Caco-2 (cell line): Measurements from ENCODE around the gene SH2D6. TPM values are rescaled to one million over a fixed set of nuclear protein-coding genes. Genes with fewer than 3 reads are reported as not detected.

Experiments
- BruUV-seq: library from RNA; stranded (reverse); fragments of 400-500 nt; replicated peaks from 2 replicates; lab custom pipeline; 2021; lab: Mats Ljungman, UMichigan
- CTCF ChIA-PET: fragments of 300-600 bp; sonication (Branson Sonifier 250); formaldehyde crosslinking; loops from one replicate; lab custom pipeline; 2022; ENCODE audit warnings: antibody characterized with exemption; lab: Charles Lee
- POLR2A ChIA-PET: fragments of 300-600 bp; sonication (Branson Sonifier 250); formaldehyde crosslinking; loops from one replicate; lab custom pipeline; 2022; ENCODE audit warnings: antibody characterized with exemption; lab: Charles Lee
- DNase-seq, 2 experiments: peaks; one replicate each; pipeline versions ENCODE4 v3.0.0 to v3.0.0-alpha.2; 2020 to 2022
- H3K27me3 ChIP-seq: replicated peaks from 2 replicates; pipeline ENCODE4 v1.6.0; 2011; ENCODE audit warnings: low read length; ENCODE audit not compliant: control insufficient read depth, insufficient read depth
- H3K36me3 ChIP-seq: 2 replicates; pipeline ENCODE4 v1.5.1; 2011; ENCODE audit warnings: low read length; ENCODE audit not compliant: control insufficient read depth, insufficient read depth
- H3K4me1 ChIP-seq: fragments of 250-450 bp; sonication (Bioruptor Pico); 2 replicates; pipeline ENCODE4 v1.5.1; 2020; ENCODE audit warnings: mild to moderate bottlenecking
- H3K4me3 ChIP-seq: 2 replicates; pipeline ENCODE4 v1.5.1; 2011; ENCODE audit warnings: low read depth, mild to moderate bottlenecking, control low read depth, low read length
- H3K9me3 ChIP-seq: fragments of 250-450 bp; sonication (Bioruptor Pico); 2 replicates; pipeline ENCODE4 v1.5.1; 2020; ENCODE audit warnings: mild to moderate bottlenecking, moderate library complexity
- H3K27ac Mint-ChIP-seq: one replicate; pipeline ENCODE4 v1.8.0; 2022; ENCODE audit warnings: mixed read lengths; ENCODE audit not compliant: unreplicated experiment
- H3K27me3 Mint-ChIP-seq: one replicate; pipeline ENCODE4 v1.8.0; 2022; ENCODE audit warnings: mixed read lengths; ENCODE audit not compliant: insufficient read depth, unreplicated experiment
- H3K36me3 Mint-ChIP-seq: one replicate; pipeline ENCODE4 v1.8.0; 2022; ENCODE audit warnings: mild to moderate bottlenecking, mixed read lengths; ENCODE audit not compliant: insufficient read depth, unreplicated experiment
- H3K4me1 Mint-ChIP-seq: one replicate; pipeline ENCODE4 v1.8.0; 2022; ENCODE audit warnings: low read depth, mixed read lengths; ENCODE audit not compliant: unreplicated experiment
- H3K4me3 Mint-ChIP-seq: one replicate; pipeline ENCODE4 v1.8.0; 2022; ENCODE audit warnings: mild to moderate bottlenecking, moderate library complexity, mixed read lengths; ENCODE audit not compliant: unreplicated experiment
- H3K9me3 Mint-ChIP-seq: one replicate; pipeline ENCODE4 v1.8.0; 2022; ENCODE audit warnings: mixed read lengths; ENCODE audit not compliant: unreplicated experiment
- intact Hi-C: fragments of 100-400 bp; cut with micrococcal nuclease; formaldehyde crosslinking; loops from one replicate; pipeline ENCODE4 v1.10.0; 2022; ENCODE audit not compliant: unreplicated experiment
- total RNA-seq: library from RNA; stranded (reverse); gene quantifications from 2 replicates; pipeline ENCODE4 v1.2.3, GENCODE V29; 2022
- TF ChIP-seq, protein P1 (sequence below), 2 experiments: fragments of 200-600 bp in 1 of 2; IDR thresholded peaks; 1 replicate in 1 of 2; 2 replicates in 1 of 2; pipeline versions ENCODE4 v1.5.1 to v1.8.0; 2011 to 2022; ENCODE audit warnings: antibody characterized with exemption in 1 of 2, control low read depth in 1 of 2, inconsistent platforms in 1 of 2, low read depth in 1 of 2, low read length in 1 of 2, mild to moderate bottlenecking in 1 of 2, moderate library complexity in 1 of 2; ENCODE audit not compliant: insufficient read depth in 1 of 2, severe bottlenecking in 1 of 2, unreplicated experiment in 1 of 2

The SH2D6 gene
- total RNA-seq, 1 experiment from 2014 or later = 0.88 TPM

DNA sequence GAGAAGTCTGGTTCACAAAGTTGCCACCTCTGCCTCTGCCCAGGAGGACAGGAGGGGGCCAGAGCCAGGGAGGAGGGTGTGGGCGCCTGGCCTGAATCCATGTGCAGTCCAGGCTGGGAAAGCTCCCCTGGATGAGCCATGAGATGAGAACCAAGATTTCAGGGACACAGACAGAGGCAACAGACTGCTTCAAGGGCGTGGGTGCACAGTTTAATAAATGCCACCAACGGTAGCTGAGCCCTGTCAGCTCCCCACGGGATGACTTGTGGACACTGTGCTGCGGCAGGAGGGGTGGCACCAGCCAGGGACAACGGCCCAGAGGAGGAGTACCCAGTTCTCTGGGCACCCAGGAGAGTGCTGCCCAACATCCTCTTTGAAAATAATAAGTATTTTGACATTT, 23.5 kb upstream of the SH2D6 start:
- Mint-ChIP-seq H3K27ac (no peak overlapping the region), H3K27me3 (no peaks in the 10 kb centered on the region), H3K4me1 (peaks cover 7% of the 10 kb centered on the region), H3K4me3 (no peak overlapping the region), H3K36me3 (no peaks in the 10 kb centered on the region), H3K9me3 (no peaks in the 10 kb centered on the region)
- H3K4me3 ChIP-seq = no peak overlapping the region
- ChIA-PET CTCF (no interaction called here), POLR2A (no interaction called here)
- TF ChIP-seq, protein P1, sequence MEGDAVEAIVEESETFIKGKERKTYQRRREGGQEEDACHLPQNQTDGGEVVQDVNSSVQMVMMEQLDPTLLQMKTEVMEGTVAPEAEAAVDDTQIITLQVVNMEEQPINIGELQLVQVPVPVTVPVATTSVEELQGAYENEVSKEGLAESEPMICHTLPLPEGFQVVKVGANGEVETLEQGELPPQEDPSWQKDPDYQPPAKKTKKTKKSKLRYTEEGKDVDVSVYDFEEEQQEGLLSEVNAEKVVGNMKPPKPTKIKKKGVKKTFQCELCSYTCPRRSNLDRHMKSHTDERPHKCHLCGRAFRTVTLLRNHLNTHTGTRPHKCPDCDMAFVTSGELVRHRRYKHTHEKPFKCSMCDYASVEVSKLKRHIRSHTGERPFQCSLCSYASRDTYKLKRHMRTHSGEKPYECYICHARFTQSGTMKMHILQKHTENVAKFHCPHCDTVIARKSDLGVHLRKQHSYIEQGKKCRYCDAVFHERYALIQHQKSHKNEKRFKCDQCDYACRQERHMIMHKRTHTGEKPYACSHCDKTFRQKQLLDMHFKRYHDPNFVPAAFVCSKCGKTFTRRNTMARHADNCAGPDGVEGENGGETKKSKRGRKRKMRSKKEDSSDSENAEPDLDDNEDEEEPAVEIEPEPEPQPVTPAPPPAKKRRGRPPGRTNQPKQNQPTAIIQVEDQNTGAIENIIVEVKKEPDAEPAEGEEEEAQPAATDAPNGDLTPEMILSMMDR (IDR thresholded peaks at IDR 0.05; ENCODE audit: insufficient read depth in 1 of 2, low read depth in 1 of 2, low read length in 1 of 2, severe bottlenecking in 1 of 2, unreplicated experiment in 1 of 2) = no peak
- no TSS peak for BruUV-seq
- no peaks in the 10 kb centered on the region for H3K36me3 ChIP-seq
- intact Hi-C loops = no loop called here
- peaks cover 8% of the 10 kb centered on the region; the same call in 1 of the 2 replicates for H3K4me1 ChIP-seq
- H3K9me3 ChIP-seq = no peaks in the 10 kb centered on the region
- peak in 1 of 2 experiments; percentile 17 for DNase-seq
- no peaks in the 10 kb centered on the region for H3K27me3 ChIP-seq

DNA sequence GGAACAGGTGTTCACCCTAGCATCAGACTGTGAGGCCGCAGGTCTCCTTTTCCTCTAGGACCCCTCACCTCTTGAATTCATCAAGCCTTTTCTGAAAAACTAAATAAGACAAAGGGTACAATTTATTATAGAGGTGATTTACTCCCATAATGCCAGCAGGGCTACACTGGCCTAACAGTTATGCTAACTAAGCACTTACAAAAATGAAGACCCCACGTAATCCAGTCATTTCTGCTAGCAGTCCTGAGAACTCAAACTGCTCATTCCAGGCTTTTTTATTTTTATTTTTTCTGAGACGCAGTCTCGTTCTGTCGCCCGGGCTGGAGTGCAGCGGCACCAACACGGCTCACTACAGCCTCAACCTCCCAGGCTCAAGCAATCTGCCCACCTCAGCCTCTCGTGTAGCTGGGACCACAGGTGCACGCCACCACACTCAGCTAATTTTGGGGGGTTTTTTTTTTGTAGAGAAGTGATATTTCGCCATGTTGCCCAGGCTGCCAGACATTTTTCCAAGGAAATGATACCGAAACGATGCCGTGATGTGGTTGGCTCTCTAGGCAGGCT, 22.5 kb upstream of the SH2D6 start:
- Mint-ChIP-seq H3K27me3 (no peaks in the 10 kb centered on the region), H3K4me1 (peaks cover 7% of the 10 kb centered on the region), H3K9me3 (no peaks in the 10 kb centered on the region), H3K4me3 (no peak overlapping the region), H3K36me3 (no peaks in the 10 kb centered on the region), H3K27ac (peak overlapping the region; percentile 43)
- H3K4me1 ChIP-seq = peaks cover 8% of the 10 kb centered on the region; the same call in 1 of the 2 replicates
- DNase-seq = no peak
- CTCF ChIA-PET = no interaction called here
- BruUV-seq = no TSS peak
- H3K27me3 ChIP-seq = no peaks in the 10 kb centered on the region
- no peaks in the 10 kb centered on the region for H3K9me3 ChIP-seq
- POLR2A ChIA-PET = no interaction called here
- intact Hi-C loops = no loop called here
- TF ChIP-seq, protein P1 (IDR thresholded peaks at IDR 0.05; ENCODE audit: insufficient read depth in 1 of 2, low read depth in 1 of 2, low read length in 1 of 2, severe bottlenecking in 1 of 2, unreplicated experiment in 1 of 2) = no peak
- H3K36me3 ChIP-seq = no peaks in the 10 kb centered on the region
- H3K4me3 ChIP-seq = no peak overlapping the region

DNA sequence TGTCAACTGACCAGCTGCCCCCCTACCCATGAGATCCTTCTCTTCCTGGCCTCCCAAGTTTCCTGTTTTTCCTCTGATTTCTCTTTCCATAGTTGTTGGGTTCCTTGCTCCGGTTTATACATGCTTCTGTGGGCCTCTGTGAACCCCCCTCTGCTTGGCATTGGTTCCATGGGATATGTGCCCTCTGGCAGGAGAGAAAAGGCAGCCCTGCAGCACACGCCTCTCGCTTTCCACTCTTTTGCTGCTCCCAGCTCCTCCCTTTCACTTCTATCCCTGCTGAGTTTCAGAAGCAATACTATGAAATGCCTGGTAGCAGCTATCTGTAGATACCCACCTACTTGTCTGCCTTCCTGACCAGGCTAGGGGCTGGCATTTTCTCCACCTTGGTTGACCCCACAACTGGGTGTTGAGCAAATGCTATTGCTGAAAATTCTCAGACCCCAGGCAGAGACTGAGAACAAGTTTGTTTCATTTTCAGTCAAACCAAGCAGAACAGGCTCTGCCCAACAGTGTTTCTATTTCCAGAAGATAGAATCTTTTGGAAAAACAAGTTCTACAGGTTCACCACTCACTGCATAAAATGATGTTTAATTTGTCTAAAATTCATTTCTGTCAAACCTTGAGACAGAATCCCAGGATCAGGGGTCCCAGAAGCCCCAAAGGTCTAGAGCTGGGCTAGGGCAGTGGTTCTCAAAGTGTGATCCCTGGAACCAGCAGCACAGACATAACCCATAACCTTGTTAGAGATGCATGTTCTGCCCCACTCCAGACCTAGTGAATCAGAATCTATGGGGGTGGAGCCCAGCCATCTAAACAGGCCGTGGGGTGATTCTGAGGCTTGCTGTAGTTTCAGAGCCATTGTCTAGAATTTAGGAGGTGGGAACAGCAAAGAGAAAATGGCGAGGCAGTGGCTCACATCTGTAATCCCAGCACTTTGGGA, 21.7 kb upstream of the SH2D6 start:
- Mint-ChIP-seq H3K4me1 (peaks cover 7% of the 10 kb centered on the region), H3K9me3 (peaks cover under 1% of the 10 kb centered on the region), H3K27me3 (no peaks in the 10 kb centered on the region), H3K4me3 (no peak overlapping the region), H3K27ac (peak overlapping the region; percentile 43), H3K36me3 (no peaks in the 10 kb centered on the region)
- H3K4me3 ChIP-seq = no peak overlapping the region
- BruUV-seq = no TSS peak
- H3K27me3 ChIP-seq = no peaks in the 10 kb centered on the region
- H3K4me1 ChIP-seq = peaks cover 8% of the 10 kb centered on the region; the same call in 1 of the 2 replicates
- H3K36me3 ChIP-seq = no peaks in the 10 kb centered on the region
- TF ChIP-seq, protein P1 (IDR thresholded peaks at IDR 0.05; ENCODE audit: insufficient read depth in 1 of 2, low read depth in 1 of 2, low read length in 1 of 2, severe bottlenecking in 1 of 2, unreplicated experiment in 1 of 2) = no peak
- CTCF ChIA-PET = no interaction called here
- POLR2A ChIA-PET = no interaction called here
- intact Hi-C loops = no loop called here
- H3K9me3 ChIP-seq = no peaks in the 10 kb centered on the region
- DNase-seq = peak in 1 of 2 experiments; percentile 22
